ENCODE data around the gene KCNJ10. TPM values are rescaled to one million over a fixed set of nuclear protein-coding genes. Genes with fewer than 3 reads are reported as not detected.

The KCNJ10 gene
- total RNA-seq, 1 donor from 2014 or later: not detected

DNA sequence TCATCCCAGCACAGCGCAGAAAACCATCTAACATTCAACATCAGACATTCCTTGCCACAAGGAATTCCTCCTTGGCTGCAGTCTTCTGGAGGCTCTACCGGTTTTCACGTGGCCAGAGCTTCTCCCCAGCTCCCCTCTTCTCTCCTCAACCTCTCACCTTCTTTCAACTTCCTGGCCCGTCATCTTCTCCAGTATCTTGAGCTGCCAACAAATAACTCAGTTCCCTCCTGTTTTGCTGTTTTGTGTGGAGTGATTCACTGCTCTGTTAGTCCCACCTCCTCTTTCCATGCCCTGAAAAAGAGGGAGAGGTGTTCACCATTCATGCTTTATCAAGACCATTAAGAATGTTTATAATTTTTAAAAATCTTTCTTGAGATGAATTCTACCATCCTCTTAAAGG is 70.8 kb downstream of the KCNJ10 start:
- Mint-ChIP-seq H3K4me3 (no peak overlapping the region), H3K27ac (no peak overlapping the region), H3K9me3 (no peaks in the 10 kb centered on the region), H3K27me3 (peaks cover 24% of the 10 kb centered on the region), H3K4me1 (ENCODE audit: unreplicated experiment) (no peaks in the 10 kb centered on the region), H3K36me3 (no peaks in the 10 kb centered on the region)
- DNase-seq (ENCODE audit: extremely low spot score, unreplicated experiment): no peak
- TF ChIP-seq, protein P1, sequence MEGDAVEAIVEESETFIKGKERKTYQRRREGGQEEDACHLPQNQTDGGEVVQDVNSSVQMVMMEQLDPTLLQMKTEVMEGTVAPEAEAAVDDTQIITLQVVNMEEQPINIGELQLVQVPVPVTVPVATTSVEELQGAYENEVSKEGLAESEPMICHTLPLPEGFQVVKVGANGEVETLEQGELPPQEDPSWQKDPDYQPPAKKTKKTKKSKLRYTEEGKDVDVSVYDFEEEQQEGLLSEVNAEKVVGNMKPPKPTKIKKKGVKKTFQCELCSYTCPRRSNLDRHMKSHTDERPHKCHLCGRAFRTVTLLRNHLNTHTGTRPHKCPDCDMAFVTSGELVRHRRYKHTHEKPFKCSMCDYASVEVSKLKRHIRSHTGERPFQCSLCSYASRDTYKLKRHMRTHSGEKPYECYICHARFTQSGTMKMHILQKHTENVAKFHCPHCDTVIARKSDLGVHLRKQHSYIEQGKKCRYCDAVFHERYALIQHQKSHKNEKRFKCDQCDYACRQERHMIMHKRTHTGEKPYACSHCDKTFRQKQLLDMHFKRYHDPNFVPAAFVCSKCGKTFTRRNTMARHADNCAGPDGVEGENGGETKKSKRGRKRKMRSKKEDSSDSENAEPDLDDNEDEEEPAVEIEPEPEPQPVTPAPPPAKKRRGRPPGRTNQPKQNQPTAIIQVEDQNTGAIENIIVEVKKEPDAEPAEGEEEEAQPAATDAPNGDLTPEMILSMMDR (conservative IDR thresholded peaks at IDR 0.05): no peak

DNA sequence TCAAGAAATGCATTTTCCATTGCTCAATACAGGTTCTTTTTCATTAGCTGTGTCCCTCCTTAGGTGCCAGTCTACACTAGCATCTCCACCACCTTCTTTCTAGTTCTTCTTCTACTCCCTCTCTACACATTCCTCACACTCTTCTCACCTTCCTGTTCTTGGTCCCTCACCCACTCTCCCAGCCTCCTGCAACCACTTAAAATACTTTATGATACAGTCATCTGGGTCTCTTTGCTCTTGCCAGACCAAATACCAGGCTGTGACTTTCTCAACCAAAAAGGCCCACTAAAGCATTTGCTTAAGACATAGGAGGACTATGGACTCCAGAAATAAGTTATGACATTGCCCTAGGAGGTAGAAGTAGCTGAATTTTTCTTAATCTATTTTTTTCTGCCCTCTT is 73.3 kb downstream of the KCNJ10 start:
- no peak overlapping the region for H3K27ac Mint-ChIP-seq
- TF ChIP-seq, protein P1 (conservative IDR thresholded peaks at IDR 0.05): no peak
- DNase-seq (ENCODE audit: extremely low spot score, unreplicated experiment): no peak
- peaks cover 24% of the 10 kb centered on the region for H3K27me3 Mint-ChIP-seq
- no peaks in the 10 kb centered on the region for H3K4me1 Mint-ChIP-seq (ENCODE audit: unreplicated experiment)
- no peak overlapping the region for H3K4me3 Mint-ChIP-seq
- H3K9me3 Mint-ChIP-seq: no peaks in the 10 kb centered on the region
- no peaks in the 10 kb centered on the region for H3K36me3 Mint-ChIP-seq

DNA sequence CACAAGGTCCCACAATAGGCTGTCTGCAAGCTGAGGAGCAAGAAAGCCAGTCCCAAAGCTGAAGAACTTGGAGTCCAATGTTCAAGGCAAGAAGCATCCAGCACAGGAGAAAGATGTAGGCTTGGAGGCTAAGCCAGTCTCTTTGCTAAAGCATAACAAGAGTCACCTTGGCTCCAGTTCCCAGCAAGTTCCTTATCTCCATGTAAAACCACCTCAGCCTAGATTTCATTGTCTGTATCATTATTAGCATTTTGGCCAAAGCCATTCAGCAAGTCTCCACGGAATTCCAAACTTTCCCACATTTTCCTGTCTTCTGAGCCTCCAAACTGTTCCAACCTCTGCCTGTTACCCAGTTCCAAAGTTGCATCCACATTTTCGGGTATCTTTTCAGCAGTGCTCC is 75.1 kb downstream of the KCNJ10 start:
- no peak overlapping the region for H3K27ac Mint-ChIP-seq
- no peak overlapping the region for H3K4me3 Mint-ChIP-seq
- no peaks in the 10 kb centered on the region for H3K9me3 Mint-ChIP-seq
- no peaks in the 10 kb centered on the region for H3K36me3 Mint-ChIP-seq
- H3K27me3 Mint-ChIP-seq: peaks cover 15% of the 10 kb centered on the region
- no peak for DNase-seq (ENCODE audit: extremely low spot score, unreplicated experiment)
- no peaks in the 10 kb centered on the region for H3K4me1 Mint-ChIP-seq (ENCODE audit: unreplicated experiment)
- TF ChIP-seq, protein P1 (conservative IDR thresholded peaks at IDR 0.05): no peak

DNA sequence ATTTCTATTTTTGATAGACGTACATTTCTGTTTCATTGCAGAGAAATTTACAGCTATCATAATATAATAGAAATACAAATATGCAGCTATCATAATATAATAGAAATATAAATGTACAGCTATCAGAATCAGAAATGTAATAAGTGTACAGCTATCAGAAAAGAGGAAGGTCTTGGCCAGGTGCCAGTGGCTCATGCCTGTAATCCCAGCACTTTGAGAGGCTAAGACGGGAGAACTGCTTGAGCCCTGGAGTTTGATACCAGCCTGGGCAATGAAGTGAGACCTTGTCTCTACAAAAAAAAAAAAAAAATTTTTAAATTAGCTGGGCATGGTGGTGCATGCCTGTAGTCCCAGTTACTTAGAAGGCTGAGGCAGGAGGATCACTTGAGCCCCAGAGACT is 76.0 kb downstream of the KCNJ10 start:
- no peaks in the 10 kb centered on the region for H3K4me1 Mint-ChIP-seq (ENCODE audit: unreplicated experiment)
- peaks cover 9% of the 10 kb centered on the region for H3K27me3 Mint-ChIP-seq
- TF ChIP-seq, protein P1 (conservative IDR thresholded peaks at IDR 0.05): no peak
- H3K9me3 Mint-ChIP-seq: no peaks in the 10 kb centered on the region
- DNase-seq (ENCODE audit: extremely low spot score, unreplicated experiment): no peak
- H3K27ac Mint-ChIP-seq: no peak overlapping the region
- no peaks in the 10 kb centered on the region for H3K36me3 Mint-ChIP-seq
- H3K4me3 Mint-ChIP-seq: no peak overlapping the region

DNA sequence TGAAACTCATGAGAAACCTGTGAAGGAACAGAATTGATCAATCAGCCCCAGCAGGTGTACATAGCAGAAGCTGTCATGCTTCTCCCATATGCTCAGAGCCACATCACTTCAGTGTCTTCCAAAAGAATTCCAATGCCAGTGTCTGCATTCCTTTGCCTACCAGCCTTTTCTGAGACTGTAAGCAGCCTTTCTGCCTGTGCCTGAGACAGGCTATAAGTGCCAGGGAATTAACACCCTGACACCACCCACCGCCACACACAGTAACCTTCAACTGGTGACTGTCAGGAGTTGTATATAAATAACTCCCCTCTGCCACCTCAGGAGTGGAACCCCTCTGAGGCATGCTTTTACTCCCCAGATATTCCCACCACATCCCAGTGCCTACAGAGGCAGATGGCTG is 77.8 kb downstream of the KCNJ10 start:
- Mint-ChIP-seq H3K36me3 (no peaks in the 10 kb centered on the region), H3K4me3 (no peak overlapping the region), H3K9me3 (no peaks in the 10 kb centered on the region), H3K27ac (no peak overlapping the region), H3K4me1 (ENCODE audit: unreplicated experiment) (no peaks in the 10 kb centered on the region), H3K27me3 (peaks cover 5% of the 10 kb centered on the region)
- TF ChIP-seq, protein P1 (conservative IDR thresholded peaks at IDR 0.05): no peak
- no peak for DNase-seq (ENCODE audit: extremely low spot score, unreplicated experiment)

DNA sequence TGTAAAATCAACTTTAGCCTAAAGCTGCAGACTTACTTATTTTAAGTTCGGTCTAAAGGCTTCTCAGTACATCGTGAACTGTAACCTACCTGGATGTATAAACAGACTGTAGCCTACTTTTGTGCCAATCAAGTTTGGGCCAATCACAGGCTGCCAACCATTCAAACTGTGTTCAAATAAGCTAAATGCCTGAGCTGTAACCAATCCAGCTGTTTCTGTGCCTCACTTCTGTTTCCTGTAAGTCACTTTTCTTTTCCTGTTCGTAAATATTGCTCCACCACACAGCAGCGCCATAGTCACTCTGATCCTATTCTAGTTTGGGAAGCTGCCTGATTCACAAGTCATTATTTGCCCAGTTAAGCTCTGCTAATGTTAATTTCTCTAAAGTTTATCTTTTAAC is 78.4 kb downstream of the KCNJ10 start:
- no peak overlapping the region for H3K4me3 Mint-ChIP-seq
- DNase-seq (ENCODE audit: extremely low spot score, unreplicated experiment): no peak
- H3K36me3 Mint-ChIP-seq: no peaks in the 10 kb centered on the region
- no peak overlapping the region for H3K27ac Mint-ChIP-seq
- H3K9me3 Mint-ChIP-seq: no peaks in the 10 kb centered on the region
- H3K4me1 Mint-ChIP-seq (ENCODE audit: unreplicated experiment): no peaks in the 10 kb centered on the region
- H3K27me3 Mint-ChIP-seq: peaks cover 2% of the 10 kb centered on the region
- TF ChIP-seq, protein P1 (conservative IDR thresholded peaks at IDR 0.05): no peak

Data from type B pancreatic cell (in vitro differentiated cells).